ENCODE results near the gene PAPSS2. TPM values are rescaled to one million over a fixed set of nuclear protein-coding genes. Genes with fewer than 3 reads are reported as not detected.
"Not testable (repeated sequence)": the region's sequence is repeated elsewhere in the genome, so short reads cannot be mapped to it uniquely, and the experiment has no call there.

The PAPSS2 gene
- 10 to 100 TPM in 8 of 10 donors, 1 to 10 TPM in 2; 8.6 to 14.7 (median 12.5) TPM for polyA plus RNA-seq (ENCODE audit: insufficient read length in 10 of 10)
- long read RNA-seq, donor 1, partial matches to known transcripts: 0 of 1 reads
- long read RNA-seq, donor 1, other reads (novel, unspliced or antisense): 0 of 1 reads
- long read RNA-seq, donor 2, partial matches to known transcripts: 0 of 3 reads
- long read RNA-seq, donor 2, other reads (novel, unspliced or antisense): 0 of 3 reads
- long read RNA-seq, donor 3: 0 reads
- long read RNA-seq, donor 4: 0 reads
- long read RNA-seq, donor 5, transcript PAPSS2-201 (12 exons, 3,949 nt): major isoform, 7 of 13 reads
- long read RNA-seq, donor 5, partial matches to known transcripts: 0 of 13 reads
- long read RNA-seq, donor 5, other reads (novel, unspliced or antisense): 6 of 13 reads
- long read RNA-seq, donor 6, partial matches to known transcripts: 0 of 2 reads
- long read RNA-seq, donor 6, other reads (novel, unspliced or antisense): 0 of 2 reads
- long read RNA-seq, donor 7, partial matches to known transcripts: 0 of 2 reads
- long read RNA-seq, donor 7, other reads (novel, unspliced or antisense): 0 of 2 reads
- long read RNA-seq, donor 8: 0 reads
- long read RNA-seq, donor 9, partial matches to known transcripts: 0 of 1 reads
- long read RNA-seq, donor 9, other reads (novel, unspliced or antisense): 0 of 1 reads

DNA sequence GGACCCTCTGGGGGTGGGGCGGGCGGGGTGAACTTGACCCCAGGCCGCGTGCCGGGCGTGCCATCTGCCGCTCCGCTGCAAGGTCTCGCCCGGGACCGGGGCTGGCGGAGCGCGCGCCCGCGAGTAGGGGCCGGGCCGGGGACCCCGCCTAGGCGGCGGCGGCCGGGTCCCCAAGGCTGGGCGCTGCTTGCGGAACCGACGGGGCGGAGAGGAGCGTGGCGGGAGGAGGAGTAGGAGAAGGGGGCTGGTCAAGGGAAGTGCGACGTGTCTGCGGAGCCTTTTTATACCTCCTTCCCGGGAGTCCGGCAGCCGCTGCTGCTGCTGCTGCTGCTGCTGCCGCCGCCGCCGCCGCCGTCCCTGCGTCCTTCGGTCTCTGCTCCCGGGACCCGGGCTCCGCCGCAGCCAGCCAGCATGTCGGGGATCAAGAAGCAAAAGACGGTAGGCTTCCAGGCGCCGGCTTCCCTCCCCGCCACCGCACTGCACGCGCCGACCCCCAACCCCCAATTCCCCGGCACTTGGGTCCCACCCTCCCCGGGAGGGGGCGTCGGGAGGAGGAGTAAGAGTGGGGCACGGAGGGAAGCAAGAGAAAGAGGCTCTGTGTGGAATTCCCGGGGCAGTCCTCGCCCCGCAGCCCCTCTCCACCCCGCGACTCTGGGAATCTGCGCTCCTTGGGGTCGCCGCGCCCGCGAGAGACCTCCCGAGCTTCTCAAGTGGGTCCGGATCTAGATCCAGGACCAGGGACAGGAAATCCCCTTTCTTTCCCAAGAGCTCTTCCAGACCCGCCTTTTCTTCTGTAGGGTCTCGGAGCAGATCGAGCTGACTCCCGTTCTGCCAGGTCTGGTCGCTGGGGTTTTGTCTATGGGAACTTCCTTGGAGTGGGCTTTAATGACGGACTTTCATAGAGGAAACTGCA lies at the start of gene PAPSS2:
Gene PAPSS2, plus strand, starts transcription at position 308 of the 913 bp plus-strand sequence. Its CDS starts 104 bp downstream, at position 412.
- peak; percentile 52 to 90 (median 72) for DNase-seq

- DNase-seq: not testable (repeated sequence)
These were observed 48.3 kb upstream of the PAPSS2 start for GRCh38 chr10:87611341-87611740.

DNA sequence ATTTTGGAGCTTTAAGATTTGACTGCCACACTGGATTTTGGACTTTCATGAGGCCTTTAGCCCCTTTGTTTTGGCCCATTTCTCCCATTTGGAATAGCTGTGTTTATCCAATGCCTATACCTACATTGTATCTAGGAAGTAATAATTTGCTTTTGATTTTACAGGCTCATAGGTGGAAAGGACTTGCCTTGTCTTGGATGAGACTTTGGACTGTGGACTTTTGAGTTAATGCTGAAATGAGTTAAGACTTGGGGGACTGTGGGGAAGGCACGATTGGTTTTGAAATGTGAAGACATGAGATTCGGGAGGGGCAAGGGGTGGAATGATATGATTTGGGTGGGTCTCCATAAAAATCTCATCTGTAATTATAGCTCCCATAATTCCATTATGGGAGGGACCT lies 47.6 kb upstream of the PAPSS2 start:
- no peak for DNase-seq

DNA sequence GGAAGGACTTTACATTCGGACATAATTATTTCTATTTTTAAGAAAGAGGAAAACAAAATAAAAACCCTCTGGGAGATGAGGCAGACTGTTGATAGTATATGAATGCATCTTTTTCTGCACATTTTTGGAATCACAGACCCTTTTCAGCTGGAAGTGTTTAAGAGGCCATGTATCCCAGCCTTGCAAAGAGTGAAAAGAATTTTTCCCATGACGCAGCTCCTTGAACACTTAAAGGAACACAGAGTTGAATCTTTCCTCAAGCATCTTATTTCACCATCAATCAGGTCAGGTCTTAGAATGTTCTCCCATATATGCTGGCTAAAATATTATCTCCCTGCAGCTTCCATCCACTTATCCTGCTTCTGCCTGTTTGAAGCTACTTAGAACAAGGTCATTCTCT lies 45.9 kb upstream of the PAPSS2 start:
- peak; percentile 56 to 84 (median 83) for DNase-seq

GRCh38 chr10:87615856-87616255 lies 43.8 kb upstream of the PAPSS2 start:
- DNase-seq: no peak

DNA sequence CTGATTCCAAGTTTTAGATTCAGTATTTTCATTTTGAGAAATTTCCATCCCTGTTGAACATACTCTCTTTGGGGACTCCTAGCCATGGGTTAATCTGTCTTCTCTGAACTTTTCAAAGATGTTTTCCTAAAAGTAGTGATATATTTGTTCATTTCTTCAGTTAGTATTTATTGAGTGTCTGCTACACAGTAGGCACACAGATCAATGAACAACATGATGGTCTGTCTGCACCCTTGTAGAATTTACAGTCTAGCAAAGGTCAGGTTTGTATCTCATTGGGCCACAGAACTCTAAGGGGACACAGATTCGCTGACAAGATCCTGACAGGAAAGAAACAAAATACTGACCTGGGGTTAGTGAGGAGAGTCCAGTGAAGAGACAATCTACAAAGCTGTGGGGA lies 42.2 kb upstream of the PAPSS2 start:
- DNase-seq: no peak

DNA sequence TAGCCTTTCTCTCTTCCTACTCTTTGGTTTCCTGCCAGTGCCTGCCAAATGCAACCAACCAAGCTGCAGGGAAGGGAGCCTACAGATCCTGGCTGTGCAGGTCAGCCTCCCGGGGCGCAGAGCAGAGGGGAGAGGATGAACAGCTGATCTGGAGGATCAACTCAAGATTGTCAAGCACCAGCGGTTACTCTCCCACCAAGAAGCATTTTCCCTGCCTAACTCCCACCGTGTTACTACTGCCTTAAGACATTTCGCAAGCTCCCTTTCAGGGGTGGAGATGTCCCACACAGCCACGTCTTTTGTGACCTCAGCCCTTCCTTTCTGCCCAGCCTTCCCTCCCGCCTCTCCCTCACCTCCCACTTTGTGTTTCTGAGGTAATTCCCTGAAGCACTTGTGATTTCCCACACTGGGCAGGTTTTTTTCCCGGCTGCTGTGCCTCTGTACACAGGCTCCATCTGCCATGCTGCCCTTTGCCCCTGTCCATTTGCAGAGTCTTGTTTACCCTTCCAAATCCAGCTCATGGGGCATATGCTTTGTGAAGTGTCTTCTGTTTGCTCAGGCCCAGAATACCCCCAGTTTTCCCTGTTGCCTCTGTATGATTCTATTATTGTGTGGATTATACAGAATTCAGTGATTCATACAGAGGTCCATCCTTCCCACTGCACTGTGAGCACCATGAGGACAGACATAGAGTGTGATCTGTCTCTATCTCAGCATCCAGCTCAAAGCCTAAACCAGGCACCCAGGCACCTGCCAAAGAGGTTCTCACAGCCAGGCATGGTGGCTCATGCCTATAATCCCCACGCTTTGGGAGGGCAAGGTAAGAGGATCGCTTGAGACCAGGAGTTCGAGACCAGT lies 40.9 kb upstream of the PAPSS2 start:
- no peak for DNase-seq

DNA sequence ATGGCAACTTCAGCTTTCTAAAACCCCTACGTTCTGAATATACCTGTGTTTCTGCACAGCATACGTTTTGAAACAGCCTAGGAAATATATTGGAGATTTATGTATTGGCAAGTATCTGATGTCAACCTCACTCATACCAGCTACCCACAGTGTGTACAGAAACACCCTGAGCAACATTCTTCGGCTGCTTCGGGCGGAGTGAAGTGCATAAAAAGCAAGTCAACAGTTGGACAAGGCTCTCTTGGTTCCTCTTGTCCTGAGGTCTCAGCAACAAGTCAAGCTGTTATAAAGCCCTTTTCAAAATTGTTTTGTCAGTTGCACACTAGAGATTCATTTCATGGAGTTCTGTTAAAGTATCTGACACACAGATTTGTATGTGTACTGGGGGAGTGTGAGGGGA lies 40.0 kb upstream of the PAPSS2 start:
- no peak for DNase-seq

DNA sequence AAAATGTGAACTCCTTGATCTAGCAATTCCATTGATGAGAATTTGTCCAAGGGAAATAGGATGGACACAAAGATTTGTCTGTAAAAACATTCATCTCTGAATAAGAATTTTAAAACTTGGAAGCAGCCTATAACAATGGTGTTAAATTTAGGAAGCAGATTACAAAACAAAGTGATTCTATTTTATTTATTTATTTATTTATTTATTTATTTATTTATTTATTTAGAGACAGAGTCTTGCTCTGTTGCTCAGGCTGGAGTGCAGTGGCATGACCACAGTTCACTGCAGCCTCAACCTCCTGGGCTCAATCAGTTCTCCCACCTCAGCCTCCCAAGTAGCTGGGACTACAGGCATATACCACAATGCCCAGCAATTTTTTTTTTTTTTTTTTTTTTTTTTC lies 38.2 kb upstream of the PAPSS2 start:
- DNase-seq: not testable (repeated sequence)

DNA sequence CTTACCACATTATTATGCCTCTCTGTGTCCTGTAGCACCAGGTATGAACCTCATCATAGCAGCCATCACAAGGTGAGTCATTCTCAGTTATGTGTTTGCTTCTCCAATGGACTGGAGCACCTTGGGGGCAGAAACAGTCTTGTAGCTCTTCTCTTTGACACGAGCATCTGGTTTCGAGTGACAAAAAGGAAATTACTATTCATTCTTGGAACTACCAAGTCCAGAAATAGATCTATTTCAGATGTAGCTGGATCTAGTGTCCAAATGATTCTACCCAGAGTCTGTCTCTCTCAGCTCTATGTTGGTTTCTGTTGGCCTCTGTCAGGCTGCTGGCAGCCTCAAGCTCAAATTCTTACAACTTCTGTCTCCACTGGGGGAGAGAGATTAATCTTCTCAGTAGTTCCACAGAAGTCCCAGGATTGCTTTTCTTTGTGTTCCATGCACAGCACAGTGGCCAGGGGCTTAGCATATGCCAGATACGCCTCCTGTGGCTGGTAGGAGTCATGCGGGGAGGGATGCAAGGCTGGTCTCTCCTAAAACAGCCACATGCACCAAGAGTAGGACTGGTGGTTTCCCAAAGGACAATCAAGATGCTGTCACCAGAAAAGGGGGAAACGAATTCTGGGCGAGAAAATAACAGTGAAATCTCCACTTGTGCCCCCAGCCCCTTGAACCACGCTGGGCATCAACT lies 37.2 kb upstream of the PAPSS2 start:
- peak; percentile 13 to 65 (median 63) for DNase-seq

GRCh38 chr10:87623191-87623590 lies 36.5 kb upstream of the PAPSS2 start:
- peak in 1 of 3 donors; percentile 20 for DNase-seq

DNA sequence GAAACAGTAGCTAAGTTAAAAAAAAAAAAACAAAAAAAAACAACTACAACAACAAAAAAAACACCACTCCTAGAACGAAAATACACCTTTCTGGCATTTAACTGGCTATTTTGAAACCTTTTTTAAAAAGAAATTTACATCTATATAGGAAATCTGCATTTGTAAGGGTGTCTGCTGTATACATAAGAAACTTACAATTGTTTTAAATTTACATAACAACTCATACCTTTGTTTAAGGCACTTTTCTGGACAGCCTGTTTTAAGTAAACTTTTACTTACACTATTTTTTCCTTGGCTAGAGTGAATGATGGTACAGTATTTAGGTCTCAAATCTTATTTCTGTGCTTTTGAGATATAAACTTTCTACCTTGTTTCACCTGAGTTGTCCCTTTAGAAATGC lies 34.0 kb upstream of the PAPSS2 start:
- no peak for DNase-seq

DNA sequence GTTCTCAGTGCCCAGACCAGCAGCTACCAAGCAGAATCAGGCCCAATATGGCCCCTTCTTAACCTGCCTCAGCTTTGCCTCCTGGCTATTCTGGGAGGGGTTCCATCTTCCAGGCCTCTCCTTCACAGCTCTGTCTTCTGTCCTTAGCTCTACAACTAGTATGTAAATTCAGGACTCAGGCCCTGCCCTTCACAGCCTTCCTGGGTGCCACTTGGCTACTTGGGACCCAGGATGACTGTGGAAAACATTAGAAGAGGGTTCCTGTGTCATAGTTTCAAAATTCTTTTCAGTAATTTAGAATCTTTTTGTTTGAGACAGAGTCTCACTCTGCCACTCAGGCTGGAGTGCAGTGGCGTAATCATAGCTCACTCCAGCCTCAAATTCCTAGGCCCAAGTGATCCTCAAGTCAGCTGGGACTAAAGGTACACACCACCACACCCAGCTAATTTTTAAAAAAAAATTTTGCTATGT lies 33.2 kb upstream of the PAPSS2 start:
- DNase-seq: no peak

- no peak for DNase-seq
These were observed 29.5 kb upstream of the PAPSS2 start for GRCh38 chr10:87630171-87630570.

DNA sequence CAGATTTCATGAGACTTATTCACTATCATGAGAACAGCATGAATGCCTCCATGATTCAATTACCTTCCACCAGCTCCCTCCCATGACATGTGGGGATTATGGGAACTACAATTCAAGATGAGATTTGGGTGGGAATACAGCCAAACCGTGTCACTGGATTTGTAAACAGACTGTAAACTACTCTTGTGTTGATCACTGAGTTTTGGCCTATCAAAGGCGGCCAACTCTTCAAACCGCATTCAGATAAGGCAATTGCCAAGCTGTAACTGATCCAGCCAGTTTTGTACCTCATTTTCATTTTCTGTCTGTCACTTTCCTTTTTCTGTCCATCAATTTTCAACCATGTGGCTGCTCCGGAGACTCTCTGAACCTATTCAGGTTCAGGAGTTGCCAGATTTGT lies 27.2 kb upstream of the PAPSS2 start:
- DNase-seq: no peak

DNA sequence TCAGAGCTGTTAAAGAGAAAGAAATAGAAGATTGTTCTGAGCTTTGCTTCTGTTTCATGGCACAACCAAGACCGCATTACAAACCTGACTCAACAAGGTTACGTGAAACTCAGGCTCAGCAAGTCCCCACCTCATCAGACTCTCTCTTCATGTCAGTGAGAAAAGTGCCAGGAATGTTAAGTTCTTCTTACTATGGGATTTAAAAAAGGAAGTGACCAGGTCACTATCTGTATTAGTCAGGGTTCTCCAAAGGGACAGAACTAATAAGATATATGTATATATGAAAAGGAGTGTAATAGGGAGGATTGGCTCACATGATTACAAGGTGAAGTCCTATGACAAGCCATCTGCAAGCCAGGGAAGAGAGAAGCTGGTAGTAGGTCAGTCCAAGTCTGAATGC lies 25.4 kb upstream of the PAPSS2 start:
- no peak for DNase-seq

GRCh38 chr10:87635498-87636312 lies 24.0 kb upstream of the PAPSS2 start:
- peak in 1 of 3 donors; percentile 53 for DNase-seq

DNA sequence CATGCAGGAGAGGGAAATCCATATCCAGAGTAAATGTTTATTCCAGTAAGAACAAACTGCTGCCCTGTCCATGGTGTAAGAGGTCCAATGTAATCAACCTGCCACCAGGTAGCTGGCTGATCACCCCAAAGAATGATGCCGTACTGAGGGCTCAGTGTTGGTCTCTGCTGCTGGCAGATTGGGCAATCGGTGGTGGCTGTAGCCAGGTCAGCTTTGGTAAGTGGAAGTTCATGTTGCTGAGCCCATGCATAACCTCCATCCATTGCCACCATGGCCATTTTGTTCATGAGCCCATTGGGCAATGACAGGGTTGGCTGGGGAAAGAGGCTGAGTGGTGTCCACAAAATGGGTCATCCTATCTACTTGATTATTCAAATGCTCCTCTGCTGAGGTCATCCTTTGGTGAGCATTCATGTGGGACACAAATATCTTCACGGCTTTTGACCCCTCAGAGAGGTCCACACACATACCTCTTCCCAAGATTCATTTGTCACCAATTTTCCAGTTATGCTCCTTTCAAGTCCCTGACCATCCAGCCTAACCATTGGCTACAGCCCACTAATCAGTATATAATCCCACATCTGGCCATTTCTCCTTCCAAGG lies 23.3 kb upstream of the PAPSS2 start:
- no peak for DNase-seq

DNA sequence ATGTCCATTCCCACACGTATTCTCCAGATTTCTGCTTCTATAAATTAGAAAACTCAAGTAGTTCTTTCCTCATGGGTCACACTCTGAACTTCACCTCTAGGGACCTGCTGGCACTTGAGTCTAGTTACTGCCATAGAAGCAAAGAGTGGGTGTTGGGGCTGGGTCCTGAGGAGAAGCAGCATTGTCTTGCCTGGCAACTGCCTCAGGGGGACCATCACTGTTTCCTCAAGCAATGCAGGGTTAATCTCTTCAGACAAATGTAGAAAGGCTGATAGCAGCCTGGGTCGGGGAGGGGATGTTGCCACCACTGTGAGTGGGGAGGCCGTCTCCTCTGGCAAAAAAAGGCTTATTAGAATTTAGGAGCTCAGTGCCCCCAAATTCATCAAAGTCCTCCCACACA lies 20.2 kb upstream of the PAPSS2 start:
- DNase-seq: no peak

All from muscle of back (tissue), 13 donors.